ENCODE data around the gene PHYKPL.

GRCh38 chr5:178198706-178199105 is 33.9 kb downstream of the PHYKPL start:
- TF ChIP-seq CTCF (IDR thresholded peaks at IDR 0.05; ENCODE audit: extremely low read depth in 1 of 2, insufficient read depth in 1 of 2, low read depth in 1 of 2, low read length in 2 of 2), result no peak
- TF ChIP-seq MAX (IDR thresholded peaks at IDR 0.05; ENCODE audit: insufficient read depth, insufficient read length), result no peak
- TF ChIP-seq POLR2AphosphoS5 (IDR thresholded peaks at IDR 0.05; ENCODE audit: insufficient read depth, low read depth, low read length), result no peak
- TF ChIP-seq POLR2A (IDR thresholded peaks at IDR 0.05; ENCODE audit: low read depth, low read length), result no peak
- no peak for TF ChIP-seq GATA2 (IDR thresholded peaks at IDR 0.05; ENCODE audit: insufficient read depth, insufficient read length, low read depth, low read length)
- no peak for TF ChIP-seq JUN (IDR thresholded peaks at IDR 0.05; ENCODE audit: borderline replicate concordance, insufficient read depth, insufficient read length, low read depth)
- TF ChIP-seq EZH2 (IDR thresholded peaks at IDR 0.05; ENCODE audit: borderline replicate concordance, low read depth, low read length, severe bottlenecking), result no peak
- no peak for TF ChIP-seq FOS (IDR thresholded peaks at IDR 0.05; ENCODE audit: borderline replicate concordance, insufficient read depth, low read length)
